ENCODE measurements around the gene SGPP2.
A peak's percentile ranks its signal among the peaks of the same experiment; 100 is the strongest.

Gene SGPP2

DNA sequence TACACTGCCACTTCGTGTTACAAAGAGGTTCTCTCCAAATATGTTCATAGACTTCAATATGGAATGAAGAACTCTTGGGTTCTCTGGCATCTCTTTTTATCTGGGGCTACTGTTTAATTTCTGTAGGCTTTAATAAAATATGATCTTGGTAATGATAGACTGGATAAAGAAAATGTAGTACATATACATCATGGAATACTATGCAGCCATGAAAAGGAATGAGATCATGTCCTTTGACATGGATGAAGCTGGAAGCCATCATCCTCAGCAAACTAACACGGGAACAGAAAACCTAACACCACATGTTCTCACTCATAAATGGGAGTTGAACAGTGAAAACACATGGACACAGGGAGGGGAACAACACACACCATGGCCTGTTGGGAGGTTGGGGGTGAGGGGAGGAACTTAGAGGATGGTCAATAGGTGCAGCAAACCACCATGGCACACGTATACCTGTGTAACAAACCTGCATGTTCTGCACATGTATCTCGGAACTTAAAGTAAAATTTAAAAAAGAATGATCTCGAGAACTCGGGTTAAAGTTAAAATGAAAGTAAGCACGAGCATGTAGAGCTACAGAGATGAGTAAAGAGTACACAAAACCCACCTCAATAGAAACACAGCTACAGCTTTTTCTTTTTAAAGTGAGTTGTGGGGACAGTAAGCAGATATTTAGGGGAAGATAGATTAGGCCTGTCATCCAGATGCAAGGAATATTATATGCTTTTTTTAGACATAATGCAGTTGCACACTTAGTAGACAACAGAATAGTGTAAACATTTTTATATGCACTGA, 102.3 kb downstream of the SGPP2 start:
- in situ Hi-C loops (cut with HindIII; ENCODE audit: low pct_unique_long_range_greater_than_20kb, low sequenced_read_pairs), result no loop called here
- TF ChIP-seq JUND (IDR thresholded peaks at IDR 0.05; ENCODE audit: low read depth), result no peak
- no peak for DNase-seq (ENCODE audit: low read depth in 1 of 2, low spot score in 1 of 2)

DNA sequence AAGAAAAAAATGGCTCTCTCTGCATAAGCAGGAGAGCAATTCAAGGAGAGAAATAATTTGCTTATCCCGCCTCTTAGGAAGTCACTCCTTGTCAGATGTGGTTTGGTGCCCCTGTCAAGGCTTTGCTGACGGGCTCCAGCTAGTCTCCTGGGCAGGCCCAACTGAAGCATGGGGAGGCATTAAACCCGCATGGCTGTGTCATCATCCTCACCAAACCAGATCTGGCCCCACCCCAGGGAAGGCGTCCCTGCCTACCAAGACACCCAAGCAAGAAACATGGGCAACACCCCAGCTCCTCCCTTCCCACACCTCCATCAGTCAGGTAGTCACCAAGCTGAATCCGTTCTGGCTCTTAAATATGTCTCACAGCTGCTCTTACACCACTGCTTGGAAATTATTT, 108.0 kb downstream of the SGPP2 start:
- peak in 1 of 2 experiments; percentile 3 for DNase-seq (ENCODE audit: low read depth in 1 of 2, low spot score in 1 of 2)
- no peak for TF ChIP-seq JUND (IDR thresholded peaks at IDR 0.05; ENCODE audit: low read depth)
- in situ Hi-C loops (cut with HindIII; ENCODE audit: low pct_unique_long_range_greater_than_20kb, low sequenced_read_pairs), result no loop called here

DNA sequence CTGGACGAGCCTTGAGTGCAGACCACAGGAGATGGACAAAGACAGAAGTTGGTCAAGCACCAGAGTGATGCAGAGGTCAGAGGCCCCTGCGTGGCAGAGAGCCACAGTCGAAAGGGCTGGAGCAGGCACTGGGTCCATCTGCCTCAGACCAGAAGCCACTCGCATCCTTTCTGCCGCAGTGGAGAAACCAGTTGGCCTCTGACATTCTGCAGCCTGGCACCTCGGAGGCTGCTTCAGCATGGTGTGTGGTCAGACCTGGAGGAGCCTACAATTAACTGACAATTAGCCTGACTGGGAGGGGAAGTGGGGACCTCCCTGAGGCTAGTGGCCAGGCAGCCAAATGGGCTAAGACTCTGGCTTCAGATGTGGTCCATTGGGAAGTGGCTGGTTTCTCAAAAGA, 111.1 kb downstream of the SGPP2 start:
- DNase-seq (ENCODE audit: low read depth in 1 of 2, low spot score in 1 of 2), result no peak
- TF ChIP-seq JUND (IDR thresholded peaks at IDR 0.05; ENCODE audit: low read depth), result no peak
- in situ Hi-C loops (cut with HindIII; ENCODE audit: low pct_unique_long_range_greater_than_20kb, low sequenced_read_pairs), result no loop called here

DNA sequence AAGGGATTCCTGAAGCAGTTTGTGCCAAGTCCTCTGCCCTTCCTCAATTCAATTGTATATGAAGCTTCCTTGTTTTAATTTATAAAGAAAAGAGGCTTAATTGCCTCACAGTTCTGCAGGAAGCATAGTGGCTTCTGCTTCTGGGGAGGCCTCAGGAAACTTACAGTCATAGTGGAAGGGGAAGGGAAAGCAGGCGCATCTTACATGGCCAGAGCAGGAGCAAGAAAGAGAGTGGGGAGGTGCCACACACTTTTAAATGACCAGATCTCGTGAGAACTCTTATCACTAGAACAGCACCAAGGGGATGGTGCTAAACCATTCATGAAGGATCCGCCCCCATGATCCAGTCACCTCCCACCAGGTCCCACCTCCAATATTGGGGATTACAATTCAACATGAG, 114.2 kb downstream of the SGPP2 start:
- in situ Hi-C loops (cut with HindIII; ENCODE audit: low pct_unique_long_range_greater_than_20kb, low sequenced_read_pairs), result no loop called here
- TF ChIP-seq JUND (IDR thresholded peaks at IDR 0.05; ENCODE audit: low read depth), result no peak

DNA sequence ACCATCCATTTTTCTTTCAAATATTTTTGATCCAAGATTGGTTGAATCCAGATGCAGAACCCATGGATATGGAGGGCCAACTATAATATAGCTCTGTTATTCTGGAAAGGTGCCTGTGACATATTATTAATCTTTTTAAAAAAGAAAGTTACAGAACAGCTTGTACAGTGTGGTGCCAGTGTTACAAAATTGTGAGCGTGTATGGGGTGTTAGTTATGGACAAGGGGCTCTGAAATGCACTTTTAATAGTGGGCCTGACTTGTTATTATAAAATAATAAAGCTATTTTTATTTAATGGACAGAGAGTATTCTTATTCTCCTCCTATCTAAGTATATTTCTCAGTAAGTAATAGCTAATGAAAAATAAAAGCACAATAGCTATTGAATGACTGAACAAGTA, 120.3 kb downstream of the SGPP2 start:
- DNase-seq (ENCODE audit: low read depth in 1 of 2, low spot score in 1 of 2), result no peak
- no peak for TF ChIP-seq JUND (IDR thresholded peaks at IDR 0.05; ENCODE audit: low read depth)
- in situ Hi-C loops (cut with HindIII; ENCODE audit: low pct_unique_long_range_greater_than_20kb, low sequenced_read_pairs), result no loop called here

More for the DNA sequence above, 114.2 kb downstream of the SGPP2 start:
- DNase-seq (ENCODE audit: low read depth in 1 of 2, low spot score in 1 of 2), result no peak

DNA sequence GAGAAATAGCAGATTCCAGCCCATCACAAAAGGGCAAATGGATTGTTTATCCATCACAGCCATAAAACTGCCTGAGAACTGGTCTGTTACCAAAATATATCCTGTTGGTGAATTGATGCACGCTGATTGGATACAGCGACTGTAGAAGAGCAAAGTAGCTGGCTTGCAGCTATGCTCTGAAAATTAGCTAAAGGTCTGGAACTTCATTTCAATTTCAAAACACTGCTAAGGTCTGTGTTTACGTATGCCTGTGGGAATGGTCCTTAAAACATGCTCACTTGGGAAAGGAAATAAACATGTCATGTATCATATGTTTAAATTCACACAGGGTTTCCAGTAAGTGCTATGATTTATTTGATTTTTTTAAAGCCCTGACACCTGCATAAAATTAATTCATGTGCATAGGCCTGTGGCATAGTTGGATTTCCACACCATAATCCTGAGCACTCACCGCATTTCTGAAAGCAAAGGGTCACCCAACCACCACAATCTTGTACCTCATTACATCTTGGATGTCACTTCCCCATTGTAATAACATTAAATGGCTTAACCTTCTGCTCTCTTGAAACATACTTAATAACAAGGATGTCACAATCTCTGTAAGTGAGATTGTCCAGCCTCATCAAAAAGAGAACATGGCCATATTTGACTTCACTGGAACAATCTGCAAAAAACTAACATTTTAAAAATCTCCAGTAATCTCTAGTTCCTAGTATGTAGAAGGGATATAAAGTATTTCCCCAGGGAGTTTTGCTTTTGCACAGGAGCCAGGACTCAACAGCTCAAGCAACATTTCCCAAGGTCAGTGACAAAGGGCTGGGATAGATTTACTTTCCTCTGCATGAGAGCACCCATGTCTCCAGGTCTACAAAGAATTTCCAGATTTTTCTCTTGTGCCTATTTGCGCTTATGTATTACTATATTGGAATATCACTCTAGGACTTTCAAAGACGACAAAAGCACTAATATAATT, 121.8 kb downstream of the SGPP2 start:
- in situ Hi-C loops (cut with HindIII; ENCODE audit: low pct_unique_long_range_greater_than_20kb, low sequenced_read_pairs), result no loop called here
- TF ChIP-seq JUND (IDR thresholded peaks at IDR 0.05; ENCODE audit: low read depth), result no peak
- DNase-seq (ENCODE audit: low read depth in 1 of 2, low spot score in 1 of 2), result no peak

DNA sequence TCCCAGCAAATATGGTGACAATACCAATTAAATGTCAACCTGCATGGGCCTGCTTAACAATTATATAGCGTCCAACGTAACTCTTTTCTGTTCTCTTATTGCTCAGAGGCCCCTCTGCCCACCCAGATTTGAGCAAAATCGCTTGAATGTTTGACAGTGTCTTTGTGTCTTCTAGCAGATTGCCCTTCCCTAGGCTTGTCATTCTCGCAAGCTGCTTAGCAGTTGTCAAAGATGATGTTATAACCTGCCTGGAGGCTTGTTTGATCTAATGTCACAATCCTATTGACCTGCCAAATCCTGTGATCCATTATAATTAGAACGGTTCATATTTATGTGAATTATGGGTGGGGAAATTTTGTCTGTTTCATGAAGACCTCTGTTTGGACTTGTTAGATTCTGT, 122.7 kb downstream of the SGPP2 start:
- in situ Hi-C loops (cut with HindIII; ENCODE audit: low pct_unique_long_range_greater_than_20kb, low sequenced_read_pairs), result no loop called here
- no peak for DNase-seq (ENCODE audit: low read depth in 1 of 2, low spot score in 1 of 2)
- TF ChIP-seq JUND (IDR thresholded peaks at IDR 0.05; ENCODE audit: low read depth), result no peak

DNA sequence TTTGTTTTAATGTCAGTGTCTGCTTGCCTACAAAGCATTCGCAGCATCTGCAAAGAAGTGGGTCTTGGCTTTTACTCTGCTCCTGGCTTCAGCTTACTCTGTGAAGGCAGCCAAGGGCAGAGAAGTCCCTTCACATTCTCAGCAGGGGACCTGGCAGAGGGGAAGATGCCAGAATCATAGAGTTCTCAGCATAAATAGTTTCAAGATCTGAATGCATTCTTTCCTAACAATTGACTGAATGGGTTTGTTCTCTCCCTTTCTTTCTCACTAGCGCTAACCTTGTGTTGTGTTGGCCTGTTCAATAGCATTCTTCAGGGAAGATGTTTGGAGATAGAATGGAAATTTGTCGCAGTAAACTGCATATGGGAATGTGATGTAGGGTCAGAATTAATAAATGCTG, 124.6 kb downstream of the SGPP2 start:
- no peak for DNase-seq (ENCODE audit: low read depth in 1 of 2, low spot score in 1 of 2)
- in situ Hi-C loops (cut with HindIII; ENCODE audit: low pct_unique_long_range_greater_than_20kb, low sequenced_read_pairs), result no loop called here
- TF ChIP-seq JUND (IDR thresholded peaks at IDR 0.05; ENCODE audit: low read depth), result no peak

DNA sequence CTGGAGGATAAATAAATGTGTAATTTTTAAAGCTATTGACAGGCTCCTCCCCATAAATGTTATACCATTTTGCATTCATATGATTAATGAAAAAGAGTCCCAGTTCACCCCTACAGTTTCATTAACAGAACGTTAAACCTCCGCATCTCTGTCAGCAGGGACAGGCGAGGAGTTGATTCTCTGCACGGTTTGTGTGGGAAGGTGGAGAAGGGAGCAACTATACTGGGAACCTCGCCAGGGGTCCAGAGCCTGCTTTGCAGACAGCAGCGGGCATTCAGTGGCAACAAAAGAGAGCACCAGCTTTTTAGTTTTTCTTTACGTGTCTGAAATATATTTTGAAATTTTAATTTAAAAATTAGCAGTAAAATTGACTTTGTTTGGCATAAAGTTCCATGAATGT, 130.2 kb downstream of the SGPP2 start:
- in situ Hi-C loops (cut with HindIII; ENCODE audit: low pct_unique_long_range_greater_than_20kb, low sequenced_read_pairs), result no loop called here
- no peak for TF ChIP-seq JUND (IDR thresholded peaks at IDR 0.05; ENCODE audit: low read depth)

DNA sequence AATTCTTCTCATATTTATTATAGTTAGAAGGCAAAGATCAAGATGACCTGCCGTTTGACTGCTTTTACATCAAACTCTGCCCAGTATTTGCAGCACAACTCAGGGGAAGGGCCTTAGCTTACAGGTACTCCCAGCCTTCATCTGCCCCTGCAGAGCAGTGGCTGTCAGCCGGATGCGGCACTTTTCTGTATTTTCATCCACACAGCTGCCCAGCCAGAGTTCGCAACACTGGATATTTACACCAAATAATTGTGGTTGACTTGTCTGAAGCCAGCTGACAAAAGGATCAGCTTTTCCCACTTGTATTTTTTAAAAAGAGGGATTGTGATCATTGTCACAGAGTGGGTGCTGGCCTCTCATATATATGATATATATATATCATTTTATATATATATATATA, 136.8 kb downstream of the SGPP2 start:
- in situ Hi-C loops (cut with HindIII; ENCODE audit: low pct_unique_long_range_greater_than_20kb, low sequenced_read_pairs), result no loop called here
- DNase-seq (ENCODE audit: low read depth in 1 of 2, low spot score in 1 of 2), result no peak
- TF ChIP-seq JUND (IDR thresholded peaks at IDR 0.05; ENCODE audit: low read depth), result no peak

More for the DNA sequence above, 130.2 kb downstream of the SGPP2 start:
- no peak for DNase-seq (ENCODE audit: low read depth in 1 of 2, low spot score in 1 of 2)

DNA sequence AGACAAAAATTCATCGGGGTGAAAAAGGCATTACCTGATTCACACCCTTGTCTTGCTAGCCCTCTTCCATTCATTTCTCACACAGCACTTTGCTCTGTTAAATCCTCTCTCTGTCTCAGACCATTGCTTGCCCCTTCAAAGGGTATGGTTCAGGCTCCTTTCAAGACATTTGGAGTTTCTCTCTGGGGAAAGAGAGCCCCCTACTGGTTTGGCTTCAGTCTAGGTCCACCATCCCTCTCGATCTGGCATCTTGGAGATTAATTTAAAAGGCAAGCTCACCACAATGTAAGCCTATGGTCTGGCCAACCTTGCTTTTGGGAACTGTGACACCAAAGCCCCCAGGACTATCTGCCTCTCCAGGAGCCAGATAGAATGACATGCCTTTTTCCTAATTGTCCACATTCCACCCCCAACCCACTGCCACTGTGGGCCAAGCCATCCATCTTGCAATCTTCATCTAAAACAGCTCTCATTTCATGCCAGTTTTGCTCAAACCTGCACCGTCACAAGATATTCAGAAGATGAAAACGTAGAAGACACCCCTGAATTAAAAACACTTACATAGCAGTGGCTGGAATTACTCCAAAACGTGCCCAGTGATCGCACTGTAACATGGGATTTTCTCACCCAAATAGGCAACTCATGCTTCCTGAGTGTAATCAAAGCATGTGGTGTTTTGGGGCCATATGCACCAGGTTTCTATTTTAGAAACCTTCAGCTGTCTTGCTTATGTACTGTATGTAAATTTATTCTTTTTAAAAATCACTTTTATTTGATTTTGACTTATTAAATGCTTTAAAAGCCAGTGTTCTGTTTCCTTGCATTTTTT, 137.7 kb downstream of the SGPP2 start:
- TF ChIP-seq JUND (IDR thresholded peaks at IDR 0.05; ENCODE audit: low read depth), result no peak
- peak; percentile 20 to 68 for DNase-seq (ENCODE audit: low read depth in 1 of 2, low spot score in 1 of 2)
- in situ Hi-C loops (cut with HindIII; ENCODE audit: low pct_unique_long_range_greater_than_20kb, low sequenced_read_pairs), result no loop called here

DNA sequence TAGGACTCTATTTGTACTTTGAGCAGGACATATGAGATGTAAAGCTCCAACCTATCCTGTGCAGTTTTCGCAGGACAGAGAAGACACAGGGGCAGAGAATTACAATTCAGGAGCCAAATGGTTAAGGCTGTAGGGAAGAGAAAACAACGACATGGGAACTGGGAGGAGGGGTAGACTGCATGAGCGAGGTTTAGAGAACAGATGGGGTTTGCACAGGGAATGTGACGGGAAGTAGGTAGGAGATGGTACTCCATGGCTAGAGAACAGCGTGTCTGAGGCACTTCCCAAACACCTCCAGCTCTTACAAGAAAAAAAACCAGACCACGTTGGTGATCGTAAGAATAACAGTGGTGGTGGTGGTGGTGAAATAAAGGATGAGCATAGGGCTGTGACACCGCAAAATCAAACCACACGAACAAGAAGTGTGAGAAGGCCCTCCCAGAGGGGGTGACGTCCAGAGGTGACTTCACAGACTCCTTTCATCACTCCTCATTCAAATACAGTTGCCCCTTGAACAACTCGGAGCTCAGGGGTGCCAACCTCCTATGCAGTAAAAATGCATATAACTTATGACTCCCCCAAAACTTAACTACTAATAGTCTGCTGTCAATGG, 138.9 kb downstream of the SGPP2 start:
- in situ Hi-C loops (cut with HindIII; ENCODE audit: low pct_unique_long_range_greater_than_20kb, low sequenced_read_pairs), result no loop called here

More for the DNA sequence above, 138.9 kb downstream of the SGPP2 start:
- no peak for DNase-seq (ENCODE audit: low read depth in 1 of 2, low spot score in 1 of 2)
- no peak for TF ChIP-seq JUND (IDR thresholded peaks at IDR 0.05; ENCODE audit: low read depth)

All from T47D (cell line).